Esophagus muscularis mucosa (tissue), 4 donors: ENCODE data around the gene PWWP3B. TPM values are rescaled to one million over a fixed set of nuclear protein-coding genes. Genes with fewer than 3 reads are reported as not detected.

Experiments
- DNase-seq: peaks from one replicate; pipeline ENCODE4 v3.0.0-alpha.2; 2017; ENCODE audit errors: extremely low spot score
- H3K27ac ChIP-seq, 4 donors: fragments of 200-600 bp; sonication (generic); replicated peaks in 1 of 4; 1 replicate in 3 of 4; 2 replicates in 1 of 4; pipeline ENCODE4 v1.5.1; 2016 to 2019; ENCODE audit warnings: mild to moderate bottlenecking in 1 of 4
- H3K27me3 ChIP-seq, 4 donors: fragments of 200-600 bp; sonication (generic); one replicate each; pipeline versions ENCODE4 v1.5.1 to v1.6.0; 2016 to 2019
- H3K36me3 ChIP-seq, 4 donors: fragments of 200-600 bp; sonication (generic); one replicate each; pipeline ENCODE4 v1.5.1; 2016 to 2019
- H3K4me1 ChIP-seq, 4 donors: fragments of 200-600 bp; sonication (generic); one replicate each; pipeline ENCODE4 v1.5.1; 2016 to 2019
- H3K4me3 ChIP-seq, 4 donors: fragments of 200-600 bp; sonication (generic); 1 replicate in 2 of 4; 2 replicates in 2 of 4; pipeline ENCODE4 v1.5.1; 2016 to 2019; ENCODE audit warnings: mild to moderate bottlenecking in 4 of 4, moderate library complexity in 1 of 4
- H3K9me3 ChIP-seq, 4 donors: fragments of 200-600 bp; sonication (generic); 1 replicate in 3 of 4; 2 replicates in 1 of 4; pipeline ENCODE4 v1.5.1; 2016 to 2019
- EP300 ChIP-seq: sonication (generic); formaldehyde crosslinking; IDR thresholded peaks from one replicate; pipeline ENCODE4 v1.6.1; 2017; ENCODE audit warnings: antibody characterized with exemption
- POLR2A ChIP-seq: fragments of 450-650 bp; IDR thresholded peaks from one replicate; pipeline ENCODE4 v1.6.1; 2017; ENCODE audit warnings: antibody characterized with exemption, moderate library complexity, mild to moderate bottlenecking, low read depth
- POLR2AphosphoS5 ChIP-seq, 2 donors: sonication (generic); formaldehyde crosslinking; IDR thresholded peaks; one replicate each; pipeline ENCODE4 v1.6.1; 2017; ENCODE audit warnings: antibody characterized with exemption in 2 of 2
- whole genome bisulfite sequencing: methylation state at CpG from one replicate; pipeline ENCODE4 v1.1.5; 2018; 5-methylcytosine and 5-hydroxymethylcytosine counted together
- intact Hi-C: fragments of 100-400 bp; cut with DNase I; formaldehyde crosslinking; loops from one replicate; pipeline ENCODE4 v1.15.1; 2023
- total RNA-seq, 4 donors: library from RNA; depleted of rRNA; stranded (reverse); fragments of >200 nt; gene quantifications; one replicate each; pipeline versions ENCODE4 v1.1.0 to v1.2.1, GENCODE V29; 2016
- TF ChIP-seq, protein P1 (sequence below), 3 experiments: fragments of 200-600 bp in 2 of 3; fragments of 450-650 bp in 1 of 3; sonication (generic) in 2 of 3; IDR thresholded peaks; one replicate each; pipeline ENCODE4 v1.5.1; 2017 to 2019; ENCODE audit warnings: antibody characterized with exemption in 3 of 3, mild to moderate bottlenecking in 2 of 3, moderate library complexity in 1 of 3

The PWWP3B gene
- total RNA-seq, 4 donors from 2014 or later = 0.13 to 0.33 (median 0.23) TPM; not detected in 1

DNA sequence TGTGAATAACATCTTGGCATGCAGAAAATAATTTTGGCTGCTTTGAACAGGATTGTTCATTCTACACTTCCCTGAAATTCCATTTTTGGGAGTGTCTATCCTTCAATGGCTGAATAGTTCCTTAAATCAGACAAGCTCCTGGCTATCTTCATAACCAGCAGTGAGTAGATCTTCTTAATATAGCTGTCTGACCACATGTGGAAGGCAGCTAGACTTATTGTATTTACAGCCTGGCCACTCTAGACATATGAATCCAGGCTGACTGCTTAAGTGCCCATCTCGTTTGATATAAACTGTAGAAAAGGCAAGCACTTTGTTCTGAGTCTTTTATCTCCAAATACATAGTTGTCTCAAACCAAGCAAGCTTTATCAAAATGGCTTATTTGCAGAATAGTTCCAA is 40.0 kb downstream of the PWWP3B start:
- no peak overlapping the region for H3K27ac ChIP-seq
- no peaks in the 10 kb centered on the region for H3K9me3 ChIP-seq
- WGBS = 25% methylated on average over 1 of the region's 1 CpG
- H3K36me3 ChIP-seq = no peaks in the 10 kb centered on the region
- no peak for DNase-seq
- no peaks in the 10 kb centered on the region for H3K27me3 ChIP-seq
- intact Hi-C loops = no loop called here
- no peaks in the 10 kb centered on the region for H3K4me1 ChIP-seq
- TF ChIP-seq EP300 (no peak), POLR2A (no peak), POLR2AphosphoS5 (IDR thresholded peaks at IDR 0.05) (no peak)
- TF ChIP-seq, protein P1, sequence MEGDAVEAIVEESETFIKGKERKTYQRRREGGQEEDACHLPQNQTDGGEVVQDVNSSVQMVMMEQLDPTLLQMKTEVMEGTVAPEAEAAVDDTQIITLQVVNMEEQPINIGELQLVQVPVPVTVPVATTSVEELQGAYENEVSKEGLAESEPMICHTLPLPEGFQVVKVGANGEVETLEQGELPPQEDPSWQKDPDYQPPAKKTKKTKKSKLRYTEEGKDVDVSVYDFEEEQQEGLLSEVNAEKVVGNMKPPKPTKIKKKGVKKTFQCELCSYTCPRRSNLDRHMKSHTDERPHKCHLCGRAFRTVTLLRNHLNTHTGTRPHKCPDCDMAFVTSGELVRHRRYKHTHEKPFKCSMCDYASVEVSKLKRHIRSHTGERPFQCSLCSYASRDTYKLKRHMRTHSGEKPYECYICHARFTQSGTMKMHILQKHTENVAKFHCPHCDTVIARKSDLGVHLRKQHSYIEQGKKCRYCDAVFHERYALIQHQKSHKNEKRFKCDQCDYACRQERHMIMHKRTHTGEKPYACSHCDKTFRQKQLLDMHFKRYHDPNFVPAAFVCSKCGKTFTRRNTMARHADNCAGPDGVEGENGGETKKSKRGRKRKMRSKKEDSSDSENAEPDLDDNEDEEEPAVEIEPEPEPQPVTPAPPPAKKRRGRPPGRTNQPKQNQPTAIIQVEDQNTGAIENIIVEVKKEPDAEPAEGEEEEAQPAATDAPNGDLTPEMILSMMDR (IDR thresholded peaks at IDR 0.05) = no peak
- H3K4me3 ChIP-seq = no peak overlapping the region

Other genes starting within 250 kb of the PWWP3B start
- gene SERPINA7, start 129.6 kb upstream of the PWWP3B start, total RNA-seq = not detected